Mesothelial cell of epicardium (in vitro differentiated cells): ENCODE results near the gene S100B. TPM values are rescaled to one million over a fixed set of nuclear protein-coding genes. Genes with fewer than 3 reads are reported as not detected.

Source experiments
- DNase-seq, 2 experiments: peaks; one replicate each; pipeline ENCODE4 v3.0.0; 2021; ENCODE audit warnings: low spot score in 2 of 2; ENCODE audit not compliant: unreplicated experiment in 2 of 2
- H3K27ac Mint-ChIP-seq: 2 replicates; pipeline ENCODE4 v1.8.0; 2021; ENCODE audit warnings: mixed read lengths
- H3K27me3 Mint-ChIP-seq: 2 replicates; pipeline ENCODE4 v1.8.0; 2021; ENCODE audit warnings: low read depth, mixed read lengths
- H3K36me3 Mint-ChIP-seq: 2 replicates; pipeline ENCODE4 v1.8.0; 2021; ENCODE audit warnings: mixed read lengths
- H3K4me1 Mint-ChIP-seq: 2 replicates; pipeline ENCODE4 v1.8.0; 2021; ENCODE audit warnings: mixed read lengths
- H3K4me3 Mint-ChIP-seq: 2 replicates; pipeline ENCODE4 v1.8.0; 2021; ENCODE audit warnings: mild to moderate bottlenecking, moderate library complexity, mixed read lengths
- H3K9me3 Mint-ChIP-seq: 2 replicates; pipeline ENCODE4 v1.8.0; 2021; ENCODE audit warnings: mixed read lengths
- CTCF ChIP-seq: fragments of 200-600 bp; sonication (generic); IDR thresholded peaks from one replicate; pipeline ENCODE4 v1.5.0; 2021; ENCODE audit warnings: antibody characterized with exemption; ENCODE audit not compliant: unreplicated experiment
- total RNA-seq: library from RNA; stranded (reverse); gene quantifications from 3 replicates; pipeline ENCODE4 v1.2.1, GENCODE V29; 2021

S100B gene
- total RNA-seq, 1 donor from 2014 or later, result 0.27 TPM

- no peak for DNase-seq
- Mint-ChIP-seq H3K36me3 (peaks cover 60% of the 10 kb centered on the region), H3K4me3 (no peak overlapping the region), H3K4me1 (no peaks in the 10 kb centered on the region), H3K9me3 (no peaks in the 10 kb centered on the region), H3K27ac (no peak overlapping the region), H3K27me3 (no peaks in the 10 kb centered on the region)
- no peak for TF ChIP-seq CTCF
These were observed 41.8 kb upstream of the S100B start for GRCh38 chr21:46646541-46647154.

- no peaks in the 10 kb centered on the region for H3K27me3 Mint-ChIP-seq
- no peaks in the 10 kb centered on the region for H3K4me1 Mint-ChIP-seq
- no peak for TF ChIP-seq CTCF
- DNase-seq, result no peak
- H3K4me3 Mint-ChIP-seq, result no peak overlapping the region
- H3K27ac Mint-ChIP-seq, result no peak overlapping the region
- H3K36me3 Mint-ChIP-seq, result peaks cover 59% of the 10 kb centered on the region
- H3K9me3 Mint-ChIP-seq, result no peaks in the 10 kb centered on the region
These were observed 41.0 kb upstream of the S100B start for GRCh38 chr21:46645840-46646239.

- no peaks in the 10 kb centered on the region for H3K27me3 Mint-ChIP-seq
- TF ChIP-seq CTCF, result no peak
- H3K4me1 Mint-ChIP-seq, result peaks cover 7% of the 10 kb centered on the region
- no peaks in the 10 kb centered on the region for H3K9me3 Mint-ChIP-seq
- no peak overlapping the region for H3K4me3 Mint-ChIP-seq
- DNase-seq, result no peak
- H3K27ac Mint-ChIP-seq, result no peak overlapping the region
- peaks cover 43% of the 10 kb centered on the region for H3K36me3 Mint-ChIP-seq
These were observed 38.7 kb upstream of the S100B start for GRCh38 chr21:46643379-46644177.

GRCh38 chr21:46641656-46642055, 36.8 kb upstream of the S100B start:
- Mint-ChIP-seq H3K9me3 (no peaks in the 10 kb centered on the region), H3K36me3 (peaks cover 30% of the 10 kb centered on the region), H3K27ac (no peak overlapping the region), H3K4me1 (peaks cover 21% of the 10 kb centered on the region), H3K4me3 (no peak overlapping the region), H3K27me3 (no peaks in the 10 kb centered on the region)
- no peak for TF ChIP-seq CTCF
- no peak for DNase-seq

GRCh38 chr21:46639489-46640386, 34.9 kb upstream of the S100B start:
- DNase-seq, result no peak
- Mint-ChIP-seq H3K4me1 (peaks cover 30% of the 10 kb centered on the region), H3K4me3 (no peak overlapping the region), H3K36me3 (peaks cover 17% of the 10 kb centered on the region), H3K9me3 (no peaks in the 10 kb centered on the region), H3K27ac (no peak overlapping the region), H3K27me3 (no peaks in the 10 kb centered on the region)
- TF ChIP-seq CTCF, result no peak
